ENCODE data around the gene SEC24B.
"Not testable (repeated sequence)": the region's sequence is repeated elsewhere in the genome, so short reads cannot be mapped to it uniquely, and the experiment has no call there.

Gene SEC24B

GRCh38 chr4:109506890-109507289 is 73.3 kb downstream of the SEC24B start:
- no peak for DNase-seq (ENCODE audit: low spot score)

- no peak for DNase-seq (ENCODE audit: low spot score)
Observed at GRCh38 chr4:109510687-109511086, 77.1 kb downstream of the SEC24B start.

GRCh38 chr4:109511414-109511813 is 77.8 kb downstream of the SEC24B start:
- DNase-seq (ENCODE audit: low spot score): no peak

- not testable (repeated sequence) for DNase-seq (ENCODE audit: low spot score)
Observed at GRCh38 chr4:109513368-109513767, 79.8 kb downstream of the SEC24B start.

GRCh38 chr4:109532182-109532581 is 98.6 kb downstream of the SEC24B start:
- no peak for DNase-seq (ENCODE audit: low spot score)

GRCh38 chr4:109545401-109545800 is 111.8 kb downstream of the SEC24B start:
- DNase-seq (ENCODE audit: low spot score): no peak

- no peak for DNase-seq (ENCODE audit: low spot score)
Observed at GRCh38 chr4:109547394-109547793, 113.8 kb downstream of the SEC24B start.

- no peak for DNase-seq (ENCODE audit: low spot score)
Observed at GRCh38 chr4:109548655-109549054, 115.0 kb downstream of the SEC24B start.

GRCh38 chr4:109552237-109552636 is 118.6 kb downstream of the SEC24B start:
- no peak for DNase-seq (ENCODE audit: low spot score)

- DNase-seq (ENCODE audit: low spot score): no peak
Observed at GRCh38 chr4:109553130-109553529, 119.5 kb downstream of the SEC24B start.

- DNase-seq (ENCODE audit: low spot score): no peak
Observed at GRCh38 chr4:109554971-109555370, 121.4 kb downstream of the SEC24B start.

- no peak for DNase-seq (ENCODE audit: low spot score)
Observed at GRCh38 chr4:109557433-109557832, 123.8 kb downstream of the SEC24B start.

- DNase-seq (ENCODE audit: low spot score): not testable (repeated sequence)
Observed at GRCh38 chr4:109558095-109558494, 124.5 kb downstream of the SEC24B start.

GRCh38 chr4:109559625-109559982 is 126.0 kb downstream of the SEC24B start:
- DNase-seq (ENCODE audit: low spot score): peak; percentile 27

GRCh38 chr4:109559983-109560686 is 126.5 kb downstream of the SEC24B start, which contains the start of gene MCUB:
MCUB (plus strand) TSS chr4:109560246; CDS start chr4:109560338, 92 bp downstream.
- peak; percentile 75 for DNase-seq (ENCODE audit: low spot score)

GRCh38 chr4:109560687-109561461 is 127.3 kb downstream of the SEC24B start:
- DNase-seq (ENCODE audit: low spot score): peak; percentile 28

- no peak for DNase-seq (ENCODE audit: low spot score)
Observed at GRCh38 chr4:109562457-109563239, 129.0 kb downstream of the SEC24B start.

- DNase-seq (ENCODE audit: low spot score): no peak
Observed at GRCh38 chr4:109571494-109571893, 137.9 kb downstream of the SEC24B start.

- no peak for DNase-seq (ENCODE audit: low spot score)
Observed at GRCh38 chr4:109572154-109572553, 138.5 kb downstream of the SEC24B start.

GRCh38 chr4:109574443-109574850 is 140.8 kb downstream of the SEC24B start:
- DNase-seq (ENCODE audit: low spot score): peak; percentile 30

- DNase-seq (ENCODE audit: low spot score): no peak
Observed at GRCh38 chr4:109574931-109575804, 141.6 kb downstream of the SEC24B start.

GRCh38 chr4:109576462-109576861 is 142.8 kb downstream of the SEC24B start:
- DNase-seq (ENCODE audit: low spot score): no peak
